HFF-Myc (cell line): ENCODE data around the gene TENM4.

Source experiments
- DNase-seq: peaks from one replicate; pipeline ENCODE4 v3.0.0-alpha.2; 2011; ENCODE audit warnings: low read depth; ENCODE audit errors: extremely low read depth
- H3K4me3 ChIP-seq: replicated peaks from 2 replicates; pipeline ENCODE4 v1.5.1; 2011; ENCODE audit warnings: low read depth, mild to moderate bottlenecking, control low read depth, low read length
- CTCF ChIP-seq: IDR thresholded peaks from 2 replicates; pipeline ENCODE4 v1.5.1; 2012; ENCODE audit warnings: mild to moderate bottlenecking, low read depth, low read length, control low read depth; ENCODE audit errors: missing control alignments

Gene TENM4

GRCh38 chr11:79265756-79266322 is 175.0 kb downstream of the TENM4 start:
- H3K4me3 ChIP-seq: no peak overlapping the region
- DNase-seq: no peak
- TF ChIP-seq CTCF: no peak

GRCh38 chr11:79264284-79264683 is 176.5 kb downstream of the TENM4 start:
- no peak overlapping the region for H3K4me3 ChIP-seq
- no peak for DNase-seq
- no peak for TF ChIP-seq CTCF

GRCh38 chr11:79263001-79263400 is 177.8 kb downstream of the TENM4 start:
- TF ChIP-seq CTCF: no peak
- no peak for DNase-seq
- H3K4me3 ChIP-seq: no peak overlapping the region

- no peak for TF ChIP-seq CTCF
- no peak overlapping the region for H3K4me3 ChIP-seq
- no peak for DNase-seq
Observed at GRCh38 chr11:79262221-79262620, 178.6 kb downstream of the TENM4 start.

- no peak for DNase-seq
- TF ChIP-seq CTCF: no peak
Observed at GRCh38 chr11:79261684-79262083, 179.1 kb downstream of the TENM4 start.

GRCh38 chr11:79259800-79260199 is 181.0 kb downstream of the TENM4 start:
- TF ChIP-seq CTCF: peak; percentile 17
- DNase-seq: no peak
- H3K4me3 ChIP-seq: no peak overlapping the region

More at GRCh38 chr11:79261684-79262083, 179.1 kb downstream of the TENM4 start:
- no peak overlapping the region for H3K4me3 ChIP-seq

- DNase-seq: no peak
Observed at GRCh38 chr11:79258576-79258975, 182.3 kb downstream of the TENM4 start.

More at GRCh38 chr11:79258576-79258975, 182.3 kb downstream of the TENM4 start:
- no peak overlapping the region for H3K4me3 ChIP-seq
- no peak for TF ChIP-seq CTCF
